Measurements from ENCODE around the gene RBFOX2. TPM values are rescaled to one million over a fixed set of nuclear protein-coding genes. Genes with fewer than 3 reads are reported as not detected.

RBFOX2 gene
- total and polyA plus RNA-seq, 2 donors (not counting 3 experiments of a cell fraction or from before 2014, with no cell fraction given) = 125 to 142 TPM

DNA sequence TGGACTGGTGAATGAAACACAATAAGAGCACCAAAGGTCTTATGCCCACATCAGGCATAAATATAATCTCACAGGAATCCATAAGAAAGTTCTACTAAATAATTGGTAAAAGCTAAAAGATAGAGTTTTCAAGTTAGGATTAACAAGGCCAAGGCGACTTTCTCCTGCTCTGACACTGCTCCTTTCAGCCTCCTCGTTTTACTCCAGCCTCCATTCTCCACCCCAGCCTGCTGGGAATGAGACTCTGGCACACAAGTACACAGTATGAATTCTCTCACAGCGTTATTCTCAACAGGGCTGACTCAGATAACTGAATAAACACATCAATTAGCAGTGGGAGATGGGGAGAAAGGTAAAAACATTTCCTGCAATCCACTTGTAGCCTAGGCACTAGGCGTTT, 216.0 kb downstream of the RBFOX2 start:
- Histone ChIP-seq H3K9me3 (replicated peaks; ENCODE audit: control insufficient read depth, insufficient read depth, low read length) (no peaks in the 10 kb centered on the region), H3K4me1 (ENCODE audit: control insufficient read depth, extremely low read depth, insufficient read depth, low read length) (no peaks in the 10 kb centered on the region), H3K36me3 (ENCODE audit: control insufficient read depth in 2 of 2, extremely low read depth in 1 of 2, insufficient read depth in 2 of 2, low read length in 2 of 2) (peaks cover 8 to 13% of the 10 kb centered on the region in 2 experiments), H3K4me3 (replicated peaks in 1 of 3; ENCODE audit: insufficient read depth in 1 of 3, low read depth in 1 of 3, low read length in 3 of 3) (no peak overlapping the region), H3K27me3 (ENCODE audit: control insufficient read depth in 2 of 2, insufficient read depth in 2 of 2, low read length in 2 of 2) (no peaks in the 10 kb centered on the region), H3K9ac (replicated peaks; ENCODE audit: extremely low read depth, insufficient read depth, low read length) (no peak overlapping the region), H4K20me1 (replicated peaks; ENCODE audit: control insufficient read depth, extremely low read depth, insufficient read depth, low read length) (peaks cover 3% of the 10 kb centered on the region), H2AFZ (ENCODE audit: low read depth, low read length) (no peak overlapping the region), H3K27ac (ENCODE audit: insufficient read depth, low read depth, low read length) (no peak overlapping the region), H3K79me2 (ENCODE audit: control insufficient read depth, insufficient read depth, low read length) (peaks cover 84% of the 10 kb centered on the region), H3K4me2 (ENCODE audit: insufficient read depth, low read length) (no peak overlapping the region), H3K9me1 (replicated peaks; ENCODE audit: control insufficient read depth, extremely low read depth, insufficient read depth, low read length) (peaks cover 3% of the 10 kb centered on the region)
- CTCF ChIA-PET = interaction anchor here (1.5 kb wide), 1 partner anchor 30 kb away, joined by 3 read pairs; no protein-coding TSS in a partner anchor
- FAIRE-seq (no peak), DNase-seq (ENCODE audit: low read depth, low spot score) (no peak)
- POLR2A ChIA-PET = no interaction called here
- intact Hi-C loops (cut with micrococcal nuclease) (no loop called here), dilution Hi-C loops (cut with MboI; ENCODE audit: extremely low pct_ligation_motif_present, low sequenced_read_pairs) (no loop called here)
- TF ChIP-seq POLR2AphosphoS5 (IDR thresholded peaks at IDR 0.05; ENCODE audit: insufficient read depth, low read depth, low read length) = no peak
- TF ChIP-seq FOS (IDR thresholded peaks at IDR 0.05; ENCODE audit: borderline replicate concordance, insufficient read depth, low read length) = no peak
- BruUV-seq (replicated peaks) = no TSS peak

GRCh38 chr22:35811670-35812069, 217.0 kb downstream of the RBFOX2 start:
- no peak for DNase-seq (ENCODE audit: low read depth, low spot score)
- Histone ChIP-seq H3K4me3 (replicated peaks in 1 of 3; ENCODE audit: insufficient read depth in 1 of 3, low read depth in 1 of 3, low read length in 3 of 3) (no peak overlapping the region), H3K4me2 (ENCODE audit: insufficient read depth, low read length) (no peak overlapping the region), H3K36me3 (ENCODE audit: control insufficient read depth in 2 of 2, extremely low read depth in 1 of 2, insufficient read depth in 2 of 2, low read length in 2 of 2) (peaks cover 8 to 13% of the 10 kb centered on the region in 2 experiments), H3K79me2 (ENCODE audit: control insufficient read depth, insufficient read depth, low read length) (peaks cover 78% of the 10 kb centered on the region), H3K9ac (replicated peaks; ENCODE audit: extremely low read depth, insufficient read depth, low read length) (no peak overlapping the region), H3K4me1 (ENCODE audit: control insufficient read depth, extremely low read depth, insufficient read depth, low read length) (no peaks in the 10 kb centered on the region), H2AFZ (ENCODE audit: low read depth, low read length) (no peak overlapping the region), H4K20me1 (replicated peaks; ENCODE audit: control insufficient read depth, extremely low read depth, insufficient read depth, low read length) (peaks cover 5% of the 10 kb centered on the region), H3K9me1 (replicated peaks; ENCODE audit: control insufficient read depth, extremely low read depth, insufficient read depth, low read length) (peaks cover 3% of the 10 kb centered on the region), H3K27me3 (ENCODE audit: control insufficient read depth in 2 of 2, insufficient read depth in 2 of 2, low read length in 2 of 2) (no peaks in the 10 kb centered on the region), H3K9me3 (replicated peaks; ENCODE audit: control insufficient read depth, insufficient read depth, low read length) (no peaks in the 10 kb centered on the region), H3K27ac (ENCODE audit: insufficient read depth, low read depth, low read length) (no peak overlapping the region)
- BruUV-seq (replicated peaks) = no TSS peak
- intact Hi-C loops (cut with micrococcal nuclease) = no loop called here
- POLR2A ChIA-PET = interaction anchor here (0.7 kb wide), 1 partner anchor 9 kb away, joined by 6 read pairs; no protein-coding TSS in a partner anchor
- FAIRE-seq = no peak
- CTCF ChIA-PET = no interaction called here
- dilution Hi-C loops (cut with MboI; ENCODE audit: extremely low pct_ligation_motif_present, low sequenced_read_pairs) = no loop called here
- TF ChIP-seq MYC (IDR thresholded peaks at IDR 0.05; ENCODE audit: low read depth, low read length) (no peak), FOS (IDR thresholded peaks at IDR 0.05; ENCODE audit: borderline replicate concordance, insufficient read depth, low read length) (no peak)
